ENCODE results near the gene CTSA. TPM values are rescaled to one million over a fixed set of nuclear protein-coding genes. Genes with fewer than 3 reads are reported as not detected.

Gene CTSA
- total RNA-seq, 1 donor from 2014 or later: 15.1 TPM

DNA sequence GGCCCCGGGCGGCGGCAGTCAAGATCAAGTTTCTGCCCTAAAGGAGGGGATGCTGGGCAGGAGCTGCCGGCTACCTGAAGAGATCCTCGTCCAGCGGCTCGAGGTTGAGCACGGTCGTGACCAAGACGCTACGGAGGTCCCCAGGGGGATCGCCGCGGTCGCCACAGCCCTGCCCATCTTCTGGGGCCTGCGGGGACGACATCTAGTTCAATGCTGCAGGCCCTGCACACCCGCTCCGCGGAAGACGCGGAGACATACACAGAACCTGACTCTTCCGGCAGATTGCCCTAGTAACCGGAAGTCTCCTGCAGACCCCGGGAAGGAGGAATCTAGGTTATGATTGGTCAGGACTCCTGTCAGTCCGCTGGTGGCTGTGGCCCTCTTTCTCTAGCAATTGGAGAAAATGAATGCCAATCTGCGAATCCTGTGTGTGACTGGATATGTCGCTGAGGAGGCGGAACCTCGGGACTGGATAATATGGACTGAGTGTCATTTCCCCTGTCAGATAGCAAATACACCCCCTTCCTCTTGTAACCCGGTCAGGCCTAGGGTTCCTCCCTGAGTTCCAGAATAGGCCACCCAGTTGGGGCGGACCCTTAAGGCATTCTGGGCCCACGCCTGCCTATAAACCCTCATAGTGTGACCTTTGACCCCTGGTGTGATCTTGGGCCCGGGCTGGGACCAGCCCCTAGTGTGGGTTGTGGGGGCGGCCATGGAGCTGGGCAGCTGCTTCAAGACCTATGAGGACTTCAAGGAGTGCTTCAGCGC lies 33.8 kb upstream of the CTSA start, which contains the start of the genes ACOT8 and ZSWIM3:
Gene ACOT8, minus strand, starts transcription at position 279 of the 768 bp plus-strand sequence. Its CDS starts 77 bp downstream, at position 202.
Gene ZSWIM3, plus strand, starts transcription at position 501 of the 768 bp plus-strand sequence. Its CDS starts 212 bp downstream, at position 713.
- H3K36me3 Mint-ChIP-seq: no peaks in the 10 kb centered on the region

DNA sequence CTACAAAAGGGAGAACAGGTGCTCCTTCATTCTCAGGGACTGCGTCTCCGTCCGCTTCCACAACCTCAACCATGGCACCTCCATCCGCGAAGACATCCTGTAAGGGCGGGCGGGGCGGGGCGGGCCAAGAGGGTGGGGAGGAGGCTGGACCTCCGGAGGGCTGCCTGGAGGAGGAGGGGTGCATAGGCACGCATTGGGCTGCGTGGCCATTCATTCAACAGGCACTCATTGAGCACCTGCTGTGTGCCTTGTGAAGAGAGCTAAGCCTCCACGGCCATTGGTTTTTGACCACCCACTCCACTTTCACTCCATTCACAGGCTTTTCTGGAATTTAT lies 33.3 kb upstream of the CTSA start:
- peak overlapping the region; percentile 85 for H3K4me2 ChIP-seq
- H3K27me3 Mint-ChIP-seq (ENCODE audit: insufficient read depth, low read depth): peaks cover 2% of the 10 kb centered on the region
- peaks cover 12% of the 10 kb centered on the region for H3K79me2 ChIP-seq (ENCODE audit: low read depth)
- no peak overlapping the region for H3K9ac ChIP-seq
- no peaks in the 10 kb centered on the region for H3K9me3 ChIP-seq (ENCODE audit: low read depth)
- DNase-seq (ENCODE audit: low spot score): peak; percentile 44
- H3K36me3 Mint-ChIP-seq: no peaks in the 10 kb centered on the region
- H3F3A ChIP-seq (ENCODE audit: low read depth): no peaks in the 10 kb centered on the region
- no peaks in the 10 kb centered on the region for H3K27me3 ChIP-seq
- TF ChIP-seq, protein P1, sequence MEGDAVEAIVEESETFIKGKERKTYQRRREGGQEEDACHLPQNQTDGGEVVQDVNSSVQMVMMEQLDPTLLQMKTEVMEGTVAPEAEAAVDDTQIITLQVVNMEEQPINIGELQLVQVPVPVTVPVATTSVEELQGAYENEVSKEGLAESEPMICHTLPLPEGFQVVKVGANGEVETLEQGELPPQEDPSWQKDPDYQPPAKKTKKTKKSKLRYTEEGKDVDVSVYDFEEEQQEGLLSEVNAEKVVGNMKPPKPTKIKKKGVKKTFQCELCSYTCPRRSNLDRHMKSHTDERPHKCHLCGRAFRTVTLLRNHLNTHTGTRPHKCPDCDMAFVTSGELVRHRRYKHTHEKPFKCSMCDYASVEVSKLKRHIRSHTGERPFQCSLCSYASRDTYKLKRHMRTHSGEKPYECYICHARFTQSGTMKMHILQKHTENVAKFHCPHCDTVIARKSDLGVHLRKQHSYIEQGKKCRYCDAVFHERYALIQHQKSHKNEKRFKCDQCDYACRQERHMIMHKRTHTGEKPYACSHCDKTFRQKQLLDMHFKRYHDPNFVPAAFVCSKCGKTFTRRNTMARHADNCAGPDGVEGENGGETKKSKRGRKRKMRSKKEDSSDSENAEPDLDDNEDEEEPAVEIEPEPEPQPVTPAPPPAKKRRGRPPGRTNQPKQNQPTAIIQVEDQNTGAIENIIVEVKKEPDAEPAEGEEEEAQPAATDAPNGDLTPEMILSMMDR (IDR thresholded peaks at IDR 0.05): no peak
- no peak for TF ChIP-seq EZH2phosphoT487 (IDR thresholded peaks at IDR 0.05)
- no peak for TF ChIP-seq EZH2 (IDR thresholded peaks at IDR 0.05)
- H3K4me3 Mint-ChIP-seq: peak overlapping the region; percentile 91
- H3K9me3 Mint-ChIP-seq: no peaks in the 10 kb centered on the region
- H3K27ac ChIP-seq: no peak overlapping the region
- peak overlapping the region; percentile 60 for H2AFZ ChIP-seq (replicated peaks)
- H3K36me3 ChIP-seq: no peaks in the 10 kb centered on the region
- H3K4me1 ChIP-seq: no peaks in the 10 kb centered on the region
- H3K4me1 Mint-ChIP-seq: peaks cover 25% of the 10 kb centered on the region
- no peaks in the 10 kb centered on the region for H4K20me1 ChIP-seq (ENCODE audit: low read depth)
- no peak overlapping the region for H3K27ac Mint-ChIP-seq
- peak overlapping the region; percentile 79 for H3K4me3 ChIP-seq

More for the DNA sequence above, 33.8 kb upstream of the CTSA start, which contains the start of the genes ACOT8 and ZSWIM3:
- peak within 1 kb of the TSS; percentile 91 for H3K4me3 Mint-ChIP-seq
- no peaks in the 10 kb centered on the region for H3K9me3 Mint-ChIP-seq
- TF ChIP-seq EZH2phosphoT487 (IDR thresholded peaks at IDR 0.05) (no peak), EZH2 (IDR thresholded peaks at IDR 0.05) (no peak)
- TF ChIP-seq, protein P1 (IDR thresholded peaks at IDR 0.05): no peak
- H3K9ac ChIP-seq: peak within 1 kb of the TSS; percentile 66
- H3K4me3 ChIP-seq: peak within 1 kb of the TSS; percentile 79
- no peaks in the 10 kb centered on the region for H4K20me1 ChIP-seq (ENCODE audit: low read depth)
- no peaks in the 10 kb centered on the region for H3K36me3 ChIP-seq
- peak; percentile 100 for DNase-seq (ENCODE audit: low spot score)
- no peaks in the 10 kb centered on the region for H3K4me1 ChIP-seq
- no peaks in the 10 kb centered on the region for H3K27me3 ChIP-seq
- no peaks in the 10 kb centered on the region for H3F3A ChIP-seq (ENCODE audit: low read depth)
- peak within 1 kb of the TSS; percentile 91 for H3K4me2 ChIP-seq
- no peak within 1 kb of the TSS for H3K27ac ChIP-seq
- H2AFZ ChIP-seq (replicated peaks): peak within 1 kb of the TSS; percentile 85
- H3K4me1 Mint-ChIP-seq: peaks cover 25% of the 10 kb centered on the region
- H3K79me2 ChIP-seq (ENCODE audit: low read depth): peaks cover 12% of the 10 kb centered on the region
- peaks cover 2% of the 10 kb centered on the region for H3K27me3 Mint-ChIP-seq (ENCODE audit: insufficient read depth, low read depth)
- H3K9me3 ChIP-seq (ENCODE audit: low read depth): no peaks in the 10 kb centered on the region
- peak within 1 kb of the TSS; percentile 50 for H3K27ac Mint-ChIP-seq

DNA sequence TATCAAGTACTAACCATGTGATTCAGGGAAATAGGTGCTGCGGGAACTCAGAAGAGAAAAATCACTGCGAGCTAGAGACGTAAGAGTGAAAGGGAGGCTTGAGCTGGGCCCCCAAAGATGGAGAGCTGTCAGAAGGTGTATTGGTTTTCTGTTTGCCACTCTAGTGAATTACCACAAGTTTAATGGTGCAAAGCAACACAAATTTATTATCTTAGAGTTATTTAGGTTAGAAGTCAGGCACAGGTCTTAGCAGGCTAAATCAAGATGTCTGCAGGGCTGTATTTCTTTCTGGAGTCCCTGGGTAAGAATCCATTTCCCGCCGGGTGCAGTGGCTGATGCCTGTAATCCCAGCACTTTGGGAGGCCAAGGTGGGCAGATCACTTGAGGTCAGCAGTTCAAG lies 31.2 kb upstream of the CTSA start:
- Histone ChIP-seq H3K36me3 (no peaks in the 10 kb centered on the region), H3K27ac (no peak overlapping the region), H4K20me1 (ENCODE audit: low read depth) (no peaks in the 10 kb centered on the region), H2AFZ (replicated peaks) (no peak overlapping the region), H3F3A (ENCODE audit: low read depth) (no peaks in the 10 kb centered on the region), H3K9ac (no peak overlapping the region), H3K27me3 (no peaks in the 10 kb centered on the region), H3K4me3 (no peak overlapping the region), H3K79me2 (ENCODE audit: low read depth) (peaks cover 12% of the 10 kb centered on the region), H3K4me1 (no peaks in the 10 kb centered on the region), H3K4me2 (no peak overlapping the region), H3K9me3 (ENCODE audit: low read depth) (no peaks in the 10 kb centered on the region)
- no peaks in the 10 kb centered on the region for H3K36me3 Mint-ChIP-seq
- DNase-seq (ENCODE audit: low spot score): no peak
- H3K4me3 Mint-ChIP-seq: no peak overlapping the region
- no peak overlapping the region for H3K27ac Mint-ChIP-seq
- H3K9me3 Mint-ChIP-seq: no peaks in the 10 kb centered on the region
- TF ChIP-seq EZH2 (IDR thresholded peaks at IDR 0.05): no peak
- peaks cover 23% of the 10 kb centered on the region for H3K4me1 Mint-ChIP-seq
- H3K27me3 Mint-ChIP-seq (ENCODE audit: insufficient read depth, low read depth): peaks cover 2% of the 10 kb centered on the region

All from neural progenitor cell (in vitro differentiated cells).